HG03280 (cell line): Measurements from ENCODE around the gene RAD51B.
"Not testable (repeated sequence)": the region's sequence is repeated elsewhere in the genome, so short reads cannot be mapped to it uniquely, and the experiment has no call there.

ENCODE experiments used
- ATAC-seq: cut with Tn5 transposase; IDR thresholded peaks from one replicate; pipeline ENCODE4 v1.9.1; 2021; ENCODE audit warnings: mild to moderate bottlenecking, moderate library complexity; ENCODE audit not compliant: unreplicated experiment

Gene RAD51B

DNA sequence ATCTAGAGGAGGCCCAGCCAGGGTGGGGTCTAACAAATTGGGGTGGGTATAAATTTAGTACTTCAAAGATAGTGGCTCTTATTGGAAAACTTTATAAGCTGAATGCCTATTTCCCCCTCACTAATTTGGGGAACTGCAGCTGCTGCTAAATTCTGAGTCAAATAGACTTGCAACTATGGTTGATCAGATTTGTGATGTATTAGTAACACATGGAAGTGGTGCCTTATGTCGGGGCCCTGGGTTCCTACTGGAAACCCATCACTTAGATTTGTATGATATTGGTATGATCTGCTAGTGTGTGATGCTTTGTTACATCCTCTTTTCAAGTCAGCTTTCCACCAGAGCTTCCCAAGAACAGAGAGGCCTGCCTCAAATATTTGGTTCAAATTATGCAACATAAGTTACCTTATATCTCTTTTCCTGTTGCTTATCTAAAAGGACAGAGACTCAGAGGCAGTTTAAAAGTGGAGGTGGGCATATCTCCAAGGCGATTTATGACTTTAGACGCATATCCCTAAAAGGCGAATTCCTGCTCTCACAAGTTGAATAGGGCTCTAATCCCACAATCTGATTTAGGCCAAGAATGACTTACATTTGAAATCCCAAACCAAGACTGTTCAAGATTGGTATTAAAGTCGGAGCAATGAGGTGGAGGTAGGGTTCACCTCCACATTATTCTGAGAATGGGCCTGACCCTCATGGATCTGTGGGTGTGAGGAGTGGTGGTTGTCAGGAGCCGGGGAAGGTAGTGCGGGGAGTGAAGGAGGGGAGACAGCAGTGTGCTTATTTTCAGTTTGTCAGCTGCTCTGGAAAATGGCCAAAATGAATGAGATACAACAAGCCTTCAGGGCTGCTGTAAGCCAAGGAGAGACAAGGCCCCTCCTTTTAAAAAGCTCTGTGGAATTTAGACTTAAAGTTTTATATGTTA is 425.8 kb downstream of the RAD51B start:
- no peak for ATAC-seq

DNA sequence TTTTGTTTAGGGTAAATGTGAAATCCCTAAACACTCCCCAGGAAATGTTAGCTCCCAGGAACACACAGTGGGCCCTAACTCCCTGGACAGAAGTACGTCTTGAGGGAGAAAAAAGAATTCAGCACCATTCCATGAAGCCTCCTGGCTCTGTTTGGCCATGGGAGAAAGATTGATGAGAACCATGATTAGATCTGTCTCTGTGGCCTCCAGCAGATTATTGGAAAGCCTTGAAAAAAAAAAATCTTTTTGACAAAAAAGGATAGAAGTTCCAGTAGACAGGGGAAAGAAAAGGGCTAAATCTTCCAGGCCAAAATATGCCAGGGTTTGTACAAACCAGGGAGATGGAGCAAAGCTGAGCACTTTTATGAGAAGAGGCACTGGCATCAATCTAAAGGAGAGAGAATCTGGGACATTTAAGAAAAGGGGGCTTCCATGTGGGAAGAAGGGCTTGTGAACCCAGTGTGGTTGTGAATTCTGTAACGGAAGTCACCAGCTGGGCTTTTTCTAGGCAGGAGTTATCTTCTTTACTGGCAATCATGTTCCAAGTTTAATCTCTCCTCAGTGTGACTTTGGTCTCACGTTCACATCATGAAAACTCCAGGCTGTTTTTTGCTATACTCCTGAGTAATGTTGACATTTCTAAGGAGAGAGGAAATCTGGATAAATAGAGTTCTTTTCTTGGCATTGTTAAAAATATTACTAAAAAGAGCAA is 426.7 kb downstream of the RAD51B start:
- no peak for ATAC-seq

DNA sequence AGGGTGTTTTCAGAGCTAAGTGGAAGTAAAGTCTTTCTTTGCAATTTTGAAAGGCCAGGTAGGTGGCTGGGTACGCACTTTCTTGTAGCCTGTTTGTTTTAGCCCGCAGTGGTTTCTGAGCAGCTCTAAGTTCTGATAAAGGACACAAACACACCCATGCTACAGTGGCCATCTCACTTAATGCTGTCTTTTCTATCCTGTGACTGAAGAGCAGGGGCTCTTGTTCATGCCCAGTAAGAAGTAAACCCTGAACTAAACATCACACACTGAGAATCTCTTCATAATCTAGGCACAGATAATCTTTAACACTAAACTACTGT is 427.2 kb downstream of the RAD51B start:
- no peak for ATAC-seq

DNA sequence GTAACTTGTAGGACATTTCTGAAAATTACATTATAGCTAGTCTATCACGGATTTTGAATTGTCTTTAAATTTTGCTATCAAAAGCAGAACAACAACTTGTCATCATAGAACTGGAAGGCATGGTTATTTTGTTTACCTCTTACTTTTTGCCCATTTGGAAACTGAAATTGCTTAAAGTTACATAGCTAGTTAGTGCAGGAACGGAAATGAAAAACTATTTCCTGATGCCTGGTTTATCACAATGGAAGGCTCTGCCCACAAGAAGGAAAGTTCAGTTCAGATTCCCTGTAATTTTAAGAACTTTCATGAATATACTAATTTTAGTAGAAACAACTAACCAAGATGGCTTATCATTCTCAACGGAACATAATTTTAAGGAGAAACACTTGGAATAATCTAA is 427.7 kb downstream of the RAD51B start:
- no peak for ATAC-seq

DNA sequence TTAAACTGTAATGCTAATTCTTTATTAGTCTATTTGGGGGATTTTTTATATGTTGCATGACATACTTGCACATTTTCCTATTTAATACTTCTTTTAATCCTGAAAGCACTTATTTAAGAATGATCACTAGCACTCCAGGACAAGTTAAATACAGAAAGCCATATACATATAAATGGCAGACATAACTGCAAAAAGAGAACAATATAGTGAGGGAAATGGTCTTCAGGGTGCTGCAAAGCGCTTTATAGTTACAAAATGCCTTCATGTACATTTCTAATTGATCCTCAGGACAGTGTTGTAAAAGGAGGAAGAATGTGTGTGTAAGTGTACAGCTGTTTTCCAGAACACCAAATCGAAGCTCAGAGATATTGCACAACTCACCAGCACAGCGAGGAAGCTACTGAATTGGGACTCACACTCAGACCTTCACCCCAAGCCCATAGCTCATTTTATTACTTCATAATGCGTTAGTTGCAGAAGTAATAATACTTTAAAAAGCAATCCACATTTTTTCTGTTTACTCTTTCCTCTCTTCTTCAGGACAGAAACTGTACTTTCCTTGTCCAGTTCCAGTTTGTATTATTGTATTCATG is 428.2 kb downstream of the RAD51B start:
- ATAC-seq, result no peak

DNA sequence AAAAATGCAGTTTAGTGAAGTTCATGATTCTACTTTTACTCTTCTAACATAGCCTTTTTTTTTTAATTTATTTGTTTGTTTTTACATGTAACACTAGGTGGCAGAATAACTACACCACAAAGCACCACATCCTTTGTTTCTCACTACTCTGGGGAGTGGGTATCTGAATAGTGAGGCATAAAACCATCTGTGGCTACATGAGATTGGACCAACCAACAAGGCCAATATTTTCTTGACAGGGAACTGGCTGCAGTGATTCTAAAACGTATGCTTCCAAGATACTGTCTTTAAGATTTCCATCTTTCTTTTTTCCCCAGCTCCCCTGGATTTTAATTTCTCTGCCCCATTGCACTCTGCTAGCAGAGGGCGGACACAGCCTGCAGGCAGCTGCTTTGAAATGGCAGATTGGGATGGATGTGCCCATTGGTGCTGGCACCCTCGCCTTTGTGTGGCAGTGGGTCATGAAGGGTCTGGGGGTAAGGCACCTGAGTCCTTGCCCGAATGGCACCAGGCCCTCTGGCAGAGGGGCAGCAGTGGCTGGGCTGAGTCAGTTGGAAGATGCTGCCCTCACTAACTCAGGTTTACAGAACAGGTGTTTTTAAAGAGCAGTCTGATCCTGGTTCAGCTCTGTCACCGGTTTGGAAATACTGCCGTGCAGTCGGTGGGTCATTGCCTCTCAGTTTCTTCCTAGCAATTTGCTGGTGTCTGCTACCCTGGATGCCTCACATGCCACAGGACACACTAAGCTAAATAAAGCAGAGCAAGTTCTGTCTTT is 429.1 kb downstream of the RAD51B start:
- no peak for ATAC-seq

DNA sequence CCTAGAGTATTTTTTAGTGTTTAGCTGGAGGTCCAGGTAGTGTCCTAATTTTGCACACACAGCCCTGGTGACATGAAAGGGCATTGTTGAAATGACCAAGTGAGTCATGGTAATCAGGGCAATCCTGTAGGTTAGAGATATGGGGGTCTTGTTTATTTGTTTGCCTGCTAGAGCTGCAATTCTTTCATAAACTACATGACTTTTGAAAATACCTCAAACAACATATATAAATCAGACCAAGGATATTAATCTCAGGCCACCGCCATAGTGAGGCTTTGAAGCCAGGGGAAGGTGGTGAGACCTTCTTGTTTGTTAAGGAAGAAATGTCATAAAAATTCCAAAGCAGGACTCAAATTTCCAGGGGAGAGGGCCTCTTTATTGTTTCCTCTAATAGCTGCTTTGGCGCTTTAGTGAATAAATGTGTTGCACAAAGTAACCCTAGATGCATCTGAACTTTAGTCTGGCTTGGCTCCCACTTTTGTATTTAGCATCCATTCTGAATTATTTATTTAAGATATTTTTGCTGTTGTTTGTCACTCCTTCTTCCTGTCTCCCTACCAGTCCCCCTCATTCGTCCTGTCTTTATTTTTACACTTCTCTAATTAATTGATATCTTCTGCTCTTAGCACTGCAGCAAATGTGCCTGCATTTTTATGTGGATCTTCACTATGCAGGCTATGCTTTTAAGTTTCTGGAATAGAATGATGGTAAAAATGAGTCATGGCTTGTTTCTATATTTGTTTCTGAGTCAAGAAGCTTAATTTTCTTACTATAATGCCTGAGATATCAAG is 430.3 kb downstream of the RAD51B start:
- ATAC-seq, result no peak

DNA sequence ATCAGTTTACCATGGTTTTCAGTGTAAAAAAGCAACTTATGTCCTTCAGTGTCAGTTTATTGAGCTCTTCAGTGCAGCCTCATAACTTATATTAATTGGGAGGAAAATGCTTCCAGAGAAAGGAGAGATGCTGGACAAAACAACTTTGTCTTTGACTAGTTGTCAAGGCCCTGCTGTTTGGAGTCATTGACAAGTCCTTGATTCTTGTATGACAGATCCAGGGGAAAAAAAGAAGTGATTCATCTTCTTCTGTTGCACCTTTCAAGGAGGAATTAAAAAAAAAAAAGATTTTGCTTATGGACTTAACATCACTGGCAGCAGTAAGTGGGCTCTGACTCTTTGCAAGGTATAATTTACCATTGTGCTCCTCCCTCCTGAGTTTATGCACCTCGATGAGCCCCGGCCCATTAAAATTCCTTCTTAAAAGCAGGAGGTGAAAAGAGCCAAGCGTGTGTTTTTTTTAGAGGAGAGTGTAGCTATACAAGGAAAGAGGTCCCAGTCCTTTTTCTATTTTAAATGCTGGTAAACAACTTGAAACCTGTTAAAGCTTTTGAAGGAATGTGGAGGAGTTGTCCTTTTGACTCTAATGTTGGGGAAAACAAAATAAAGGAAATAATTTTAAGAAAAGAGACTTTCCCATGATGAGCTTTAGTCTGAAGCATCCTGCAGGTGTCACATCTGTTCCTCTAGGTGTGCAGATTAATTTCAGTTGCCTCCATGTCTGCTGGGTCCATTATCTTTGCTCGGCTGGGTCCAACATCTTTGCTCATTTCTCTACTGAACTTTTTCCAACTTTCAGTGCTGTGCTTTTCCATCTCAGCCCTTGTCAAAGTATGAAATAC is 431.6 kb downstream of the RAD51B start:
- no peak for ATAC-seq

DNA sequence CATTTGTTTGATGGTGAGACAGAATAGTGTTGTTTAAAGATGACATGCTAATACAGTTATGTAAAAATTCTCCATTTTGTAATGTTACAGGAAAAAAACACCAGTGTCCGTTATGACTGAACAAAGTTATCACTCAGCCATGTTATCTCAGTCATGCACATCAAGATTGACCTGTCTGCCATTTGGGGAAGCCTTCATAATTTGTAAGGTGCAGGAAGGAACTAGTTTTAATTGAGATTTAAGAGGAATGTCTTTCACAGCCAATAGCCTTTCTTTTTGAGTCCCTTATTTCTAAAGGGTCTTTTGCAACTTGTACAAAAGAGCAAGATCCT is 432.2 kb downstream of the RAD51B start:
- no peak for ATAC-seq

DNA sequence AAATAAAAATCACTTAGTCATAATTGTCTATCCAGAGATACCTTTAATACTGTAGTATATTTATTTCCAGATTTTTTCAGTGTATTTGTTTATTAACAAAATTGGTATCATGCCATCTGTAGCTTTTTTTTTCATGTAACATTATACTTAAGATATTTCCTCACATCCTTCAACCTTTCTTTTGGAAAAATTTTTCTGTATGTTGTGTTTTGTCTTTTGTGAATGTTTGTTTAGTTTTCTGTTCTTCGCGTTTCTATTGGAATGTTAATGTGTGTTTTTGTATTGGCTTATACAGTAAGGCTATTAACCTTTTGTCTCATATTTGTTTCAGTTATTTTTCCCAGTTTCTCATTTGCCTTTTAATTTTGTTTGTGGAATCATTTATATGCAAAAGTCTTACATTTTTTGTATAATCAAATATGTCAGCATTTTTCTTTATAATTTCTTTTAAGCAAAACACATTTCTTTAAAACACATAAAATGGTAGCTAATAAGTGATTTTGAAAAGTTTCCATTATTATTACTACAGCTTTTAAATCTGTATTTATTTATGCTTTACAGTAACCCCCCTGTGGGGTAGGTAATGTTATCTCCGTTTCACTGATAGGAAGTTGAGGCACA is 433.7 kb downstream of the RAD51B start:
- ATAC-seq, result no peak

DNA sequence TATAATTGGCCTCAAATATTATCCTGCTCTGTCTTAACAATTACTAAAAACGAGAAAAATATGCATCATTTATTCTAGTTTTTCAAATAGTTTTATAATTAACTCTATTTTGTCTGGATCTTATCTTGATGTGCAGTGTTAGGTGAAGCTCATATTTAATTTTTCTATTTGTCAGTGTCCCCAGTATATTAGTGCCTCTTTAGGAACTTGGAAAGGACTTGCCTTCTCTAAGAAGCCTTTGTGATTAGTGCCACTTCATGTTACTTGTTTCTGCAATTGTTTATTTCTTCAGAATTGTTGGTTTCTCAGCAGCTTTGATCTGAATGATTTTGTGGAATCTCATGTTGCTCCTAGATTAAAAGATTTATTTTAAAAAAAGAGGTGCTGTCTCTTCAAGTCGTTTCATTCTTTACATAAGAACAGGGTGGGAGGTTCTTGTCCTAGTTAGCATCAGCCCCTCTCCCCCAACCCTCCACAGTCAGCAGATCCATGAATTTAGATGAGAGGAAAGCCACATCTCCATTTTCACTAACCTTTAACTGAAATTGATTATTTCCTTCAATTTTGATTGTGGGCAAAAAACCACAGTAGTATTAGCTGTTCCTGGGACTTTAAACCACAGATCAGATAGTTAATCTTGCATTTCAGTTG is 434.4 kb downstream of the RAD51B start:
- ATAC-seq, result no peak

DNA sequence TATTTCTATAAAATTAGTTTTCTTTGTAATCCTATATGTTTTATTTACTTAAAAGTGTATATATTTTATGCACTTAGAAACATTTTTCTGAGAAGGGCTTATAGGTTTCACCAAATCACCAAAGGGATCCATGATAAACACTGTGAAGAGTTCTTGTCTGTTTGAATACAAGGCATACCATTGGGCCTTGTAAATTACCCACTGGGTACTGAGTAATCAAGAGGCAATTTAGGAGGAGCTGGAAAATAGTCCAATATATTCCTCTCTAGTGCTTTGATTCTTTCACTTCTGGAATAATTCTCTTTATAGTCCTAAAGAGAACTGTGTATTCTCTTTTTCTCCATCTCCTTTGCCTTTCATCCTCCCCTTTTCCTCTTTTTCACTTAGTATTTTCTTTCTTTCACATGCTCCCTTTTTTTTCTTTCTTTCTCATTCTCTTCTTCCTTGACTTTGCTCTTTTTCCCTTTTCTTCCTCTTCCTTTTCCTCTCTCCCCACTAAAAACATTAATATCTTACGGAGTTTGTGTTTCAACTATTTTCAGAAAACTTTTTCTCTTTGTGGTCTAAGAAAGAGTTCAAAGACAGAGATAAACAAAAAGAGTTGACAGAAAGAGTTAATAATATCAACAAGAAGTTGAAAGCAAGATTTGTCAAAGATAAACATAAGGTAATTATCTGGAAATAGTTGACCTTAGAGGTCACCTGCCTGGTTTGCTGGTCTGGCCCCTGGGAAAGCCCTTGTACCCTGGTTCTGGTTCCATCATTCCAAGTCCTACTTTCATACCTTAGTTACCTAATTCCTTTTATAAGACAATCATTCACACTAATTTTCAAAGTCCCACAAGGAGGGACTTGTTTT is 435.3 kb downstream of the RAD51B start:
- no peak for ATAC-seq

DNA sequence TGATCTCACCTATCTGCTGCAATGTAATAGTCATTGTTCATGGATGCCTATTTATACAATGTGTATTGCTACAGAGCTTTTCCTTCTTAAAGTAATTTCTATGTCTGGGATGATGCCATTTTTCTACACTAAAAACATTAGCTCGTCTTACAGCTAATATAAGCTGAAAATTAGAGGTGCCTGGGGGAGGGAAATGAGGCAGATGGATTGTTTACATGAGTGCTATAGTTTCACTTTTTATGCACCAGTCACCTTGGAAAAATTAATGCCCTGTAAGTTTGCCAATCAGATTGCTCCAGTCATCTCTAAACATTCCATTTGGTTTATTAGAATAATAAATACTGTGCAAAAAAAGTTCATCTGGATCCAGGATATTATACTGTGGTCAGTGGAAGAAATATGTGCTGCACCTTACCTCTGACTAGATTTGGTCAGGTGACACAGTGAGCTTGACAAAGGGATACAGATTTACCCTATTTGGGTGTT is 436.2 kb downstream of the RAD51B start:
- ATAC-seq, result no peak

DNA sequence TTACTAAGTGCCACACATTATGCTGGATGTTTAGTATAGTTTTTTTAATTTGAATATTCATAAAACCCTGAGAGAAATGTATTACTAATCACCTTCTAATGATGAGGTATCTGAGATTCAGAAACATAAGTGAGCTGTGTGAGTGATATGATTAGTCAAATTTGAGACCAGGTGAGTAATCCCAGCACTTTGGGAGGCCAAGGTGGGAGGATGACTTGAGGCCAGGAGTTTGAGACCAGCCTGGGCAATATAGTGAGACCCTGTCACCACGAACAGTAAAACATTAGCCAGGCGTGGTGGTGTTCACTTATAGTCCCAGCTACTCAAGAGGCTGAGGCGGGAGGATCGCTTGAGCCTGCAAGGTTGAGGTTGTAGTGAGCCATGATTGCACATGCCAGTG is 438.4 kb downstream of the RAD51B start:
- ATAC-seq, result no peak

DNA sequence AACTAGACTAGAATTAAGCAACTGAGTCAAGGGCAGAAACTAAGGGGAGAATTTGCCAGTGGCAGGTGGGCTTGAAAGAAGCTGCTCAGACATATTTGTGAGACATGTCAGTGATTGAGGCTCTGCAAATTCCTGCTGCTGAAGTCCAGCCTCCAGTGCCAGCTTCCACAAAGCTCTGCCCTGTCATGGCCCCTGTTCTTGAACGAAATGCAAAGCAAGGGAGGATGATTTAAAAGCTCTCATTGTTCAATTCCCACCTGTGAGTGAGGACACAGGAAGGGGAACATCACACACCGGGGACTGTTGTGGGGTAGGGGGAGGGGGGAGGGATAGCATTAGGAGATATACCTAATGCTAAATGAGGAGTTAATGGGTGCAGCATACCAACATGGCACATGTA is 439.4 kb downstream of the RAD51B start:
- ATAC-seq, result not testable (repeated sequence)

DNA sequence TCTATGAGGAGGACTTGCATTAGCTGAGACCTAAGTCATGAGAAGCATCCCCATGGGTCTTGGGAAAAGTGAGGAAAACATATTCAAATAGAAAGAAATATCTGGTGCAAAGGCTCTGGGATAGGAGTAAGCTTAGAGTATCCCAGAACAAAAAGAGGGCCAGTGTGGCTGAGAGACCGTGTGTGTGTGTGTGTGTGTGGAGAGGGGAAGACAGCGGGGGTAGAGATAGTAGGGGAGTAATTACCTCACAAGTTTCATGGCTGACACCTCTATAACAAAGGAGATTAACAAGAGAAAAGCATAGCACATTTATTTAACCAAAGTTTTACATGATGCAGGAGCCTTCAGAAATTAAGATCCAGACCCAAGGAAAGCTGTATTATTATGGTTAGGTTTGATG is 440.5 kb downstream of the RAD51B start:
- no peak for ATAC-seq

DNA sequence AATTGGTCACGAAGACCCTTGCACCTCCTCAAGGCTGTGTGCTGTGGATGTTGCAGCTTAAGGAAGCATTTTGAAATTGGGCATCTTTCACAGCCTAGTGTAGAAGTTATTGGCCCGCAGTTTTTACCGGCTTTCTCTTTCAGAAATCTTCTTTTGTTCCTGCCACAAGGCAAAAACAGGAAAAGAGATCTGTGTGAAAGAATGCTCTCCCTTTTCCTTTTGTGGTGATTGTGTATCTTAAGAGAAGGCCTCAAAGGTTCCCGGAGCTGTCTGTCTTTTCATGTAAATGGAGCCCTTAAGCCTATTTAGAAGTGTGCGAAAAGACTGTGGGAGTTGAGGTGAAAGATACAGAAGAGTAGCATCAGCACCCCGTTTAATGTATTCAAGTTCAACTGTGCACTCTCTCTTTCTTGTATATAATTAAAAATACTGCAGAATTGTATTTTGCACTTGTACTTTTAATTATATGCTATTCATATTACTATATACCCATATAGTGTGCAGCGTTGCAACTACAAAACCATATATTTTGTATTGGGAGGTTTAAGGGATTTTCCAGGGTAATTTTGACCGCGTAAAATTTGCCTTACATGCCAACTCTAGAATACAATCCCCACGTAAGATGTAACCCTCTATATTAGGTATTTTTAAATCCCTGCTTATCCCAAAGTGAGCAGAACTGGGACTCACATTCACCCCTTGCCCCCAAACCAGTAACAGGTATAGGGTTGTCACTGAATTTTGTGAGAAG is 441.7 kb downstream of the RAD51B start:
- no peak for ATAC-seq
